ENCODE results near the gene PKNOX1. TPM values are rescaled to one million over a fixed set of nuclear protein-coding genes. Genes with fewer than 3 reads are reported as not detected.
"Not testable (repeated sequence)": the region's sequence is repeated elsewhere in the genome, so short reads cannot be mapped to it uniquely, and the experiment has no call there.

Gene PKNOX1
- total RNA-seq, 6 experiments from 2014 or later = 6.2 to 9.5 (median 7.4) TPM

GRCh38 chr21:42964546-42965210, 9.7 kb upstream of the PKNOX1 start:
- Histone ChIP-seq H3K27me3 (no peaks in the 10 kb centered on the region), H3K4me3 (no peak overlapping the region), H3K9me3 (no peaks in the 10 kb centered on the region), H3K36me3 (no peaks in the 10 kb centered on the region), H3K27ac (no peak overlapping the region), H3K4me1 (no peaks in the 10 kb centered on the region)
- WGBS (ENCODE audit: insufficient coverage, low coverage, low lambda C conversion rate, missing lambda C conversion rate) = 88% methylated on average over 7 of the region's 13 CpGs
- DNase-seq (peak in 1 of 3 donors; percentile 24), ATAC-seq (peak in 1 of 4 donors; percentile 31)
- TF ChIP-seq CTCF (IDR thresholded peaks at IDR 0.05) = no peak
- TF ChIP-seq POLR2A (IDR thresholded peaks at IDR 0.05) = no peak
- intact Hi-C loops (cut with DNase I) = no loop called here

GRCh38 chr21:42965211-42965560, 9.2 kb upstream of the PKNOX1 start:
- intact Hi-C loops (cut with DNase I) = no loop called here
- Histone ChIP-seq H3K27ac (no peak overlapping the region), H3K27me3 (no peaks in the 10 kb centered on the region), H3K9me3 (no peaks in the 10 kb centered on the region), H3K4me1 (no peaks in the 10 kb centered on the region), H3K36me3 (no peaks in the 10 kb centered on the region), H3K4me3 (no peak overlapping the region)
- DNase-seq = peak in 1 of 3 donors; percentile 7
- TF ChIP-seq POLR2A (IDR thresholded peaks at IDR 0.05) = no peak
- no peak for TF ChIP-seq CTCF (IDR thresholded peaks at IDR 0.05)
- whole genome bisulfite sequencing (ENCODE audit: insufficient coverage, low coverage, low lambda C conversion rate, missing lambda C conversion rate) = 79% methylated on average over 3 of the region's 3 CpGs
- ATAC-seq = no peak

GRCh38 chr21:42967616-42968015, 6.7 kb upstream of the PKNOX1 start:
- H3K4me1 ChIP-seq; H3K27me3 ChIP-seq; H3K4me3 ChIP-seq; ATAC-seq; H3K27ac ChIP-seq; H3K9me3 ChIP-seq; intact Hi-C loops (cut with DNase I); DNase-seq; H3K36me3 ChIP-seq: not testable (repeated sequence)
- 79% methylated on average over 2 of the region's 9 CpGs for WGBS (ENCODE audit: insufficient coverage, low coverage, low lambda C conversion rate, missing lambda C conversion rate)

GRCh38 chr21:42969193-42969600, 5.2 kb upstream of the PKNOX1 start:
- WGBS (ENCODE audit: insufficient coverage, low coverage, low lambda C conversion rate, missing lambda C conversion rate) = 46% methylated on average over 6 of the region's 6 CpGs
- DNase-seq = no peak
- Histone ChIP-seq H3K27me3 (no peaks in the 10 kb centered on the region), H3K4me1 (peaks cover 0 to 6% (median 0%) of the 10 kb centered on the region in 4 donors), H3K9me3 (no peaks in the 10 kb centered on the region), H3K36me3 (no peaks in the 10 kb centered on the region), H3K27ac (no peak overlapping the region), H3K4me3 (no peak overlapping the region)
- intact Hi-C loops (cut with DNase I) = no loop called here
- ATAC-seq = no peak
- TF ChIP-seq POLR2A (IDR thresholded peaks at IDR 0.05) (no peak), CTCF (IDR thresholded peaks at IDR 0.05) (no peak)

- Histone ChIP-seq H3K9me3 (no peaks in the 10 kb centered on the region), H3K27me3 (no peaks in the 10 kb centered on the region), H3K27ac (no peak overlapping the region), H3K36me3 (no peaks in the 10 kb centered on the region), H3K4me3 (no peak overlapping the region), H3K4me1 (peaks cover 0 to 10% (median 3%) of the 10 kb centered on the region in 4 donors)
- TF ChIP-seq POLR2A (IDR thresholded peaks at IDR 0.05) (no peak), CTCF (IDR thresholded peaks at IDR 0.05) (no peak)
- intact Hi-C loops (cut with DNase I) = no loop called here
- ATAC-seq (no peak), DNase-seq (no peak)
- 81% methylated on average over 7 of the region's 7 CpGs for WGBS (ENCODE audit: insufficient coverage, low coverage, low lambda C conversion rate, missing lambda C conversion rate)
These were observed 3.3 kb upstream of the PKNOX1 start for GRCh38 chr21:42970946-42971653.
